ENCODE data around the gene SLC5A3.

SLC5A3 gene

GRCh38 chr21:34071683-34072082 lies 1.7 kb upstream of the SLC5A3 start:
- DNase-seq (ENCODE audit: low spot score) = no peak

GRCh38 chr21:34072145-34073031 lies 990 bp upstream of the SLC5A3 start:
- no peak for DNase-seq (ENCODE audit: low spot score)

GRCh38 chr21:34073749-34074282 lies 438 bp downstream of the SLC5A3 start:
- peak; percentile 13 for DNase-seq (ENCODE audit: low spot score)

GRCh38 chr21:34074283-34075090 lies 1.1 kb downstream of the SLC5A3 start:
- DNase-seq (ENCODE audit: low spot score) = no peak

GRCh38 chr21:34075091-34075425 lies 1.7 kb downstream of the SLC5A3 start:
- no peak for DNase-seq (ENCODE audit: low spot score)

GRCh38 chr21:34075760-34076660 lies 2.6 kb downstream of the SLC5A3 start:
- DNase-seq (ENCODE audit: low spot score) = no peak

- no peak for DNase-seq (ENCODE audit: low spot score)
These were observed 3.5 kb downstream of the SLC5A3 start for GRCh38 chr21:34076835-34077234.

GRCh38 chr21:34077888-34078287 lies 4.5 kb downstream of the SLC5A3 start:
- no peak for DNase-seq (ENCODE audit: low spot score)

GRCh38 chr21:34078915-34079314 lies 5.5 kb downstream of the SLC5A3 start:
- no peak for DNase-seq (ENCODE audit: low spot score)

GRCh38 chr21:34080710-34081109 lies 7.3 kb downstream of the SLC5A3 start:
- DNase-seq (ENCODE audit: low spot score) = no peak

- DNase-seq (ENCODE audit: low spot score) = no peak
These were observed 9.4 kb downstream of the SLC5A3 start for GRCh38 chr21:34082769-34083168.

GRCh38 chr21:34083357-34083756 lies 10.0 kb downstream of the SLC5A3 start:
- no peak for DNase-seq (ENCODE audit: low spot score)

GRCh38 chr21:34085129-34085528 lies 11.8 kb downstream of the SLC5A3 start:
- no peak for DNase-seq (ENCODE audit: low spot score)

GRCh38 chr21:34086887-34087306 lies 13.5 kb downstream of the SLC5A3 start:
- DNase-seq (ENCODE audit: low spot score) = no peak

- DNase-seq (ENCODE audit: low spot score) = no peak
These were observed 15.4 kb downstream of the SLC5A3 start for GRCh38 chr21:34088752-34089151.

GRCh38 chr21:34091032-34091431 lies 17.7 kb downstream of the SLC5A3 start:
- DNase-seq (ENCODE audit: low spot score) = no peak

GRCh38 chr21:34091607-34092006 lies 18.2 kb downstream of the SLC5A3 start:
- DNase-seq (ENCODE audit: low spot score) = no peak

GRCh38 chr21:34092262-34092921 lies 19.0 kb downstream of the SLC5A3 start:
- no peak for DNase-seq (ENCODE audit: low spot score)

- DNase-seq (ENCODE audit: low spot score) = no peak
These were observed 19.7 kb downstream of the SLC5A3 start for GRCh38 chr21:34093083-34093482.

- no peak for DNase-seq (ENCODE audit: low spot score)
These were observed 21.6 kb downstream of the SLC5A3 start for GRCh38 chr21:34094949-34095348.

- DNase-seq (ENCODE audit: low spot score) = no peak
These were observed 24.1 kb downstream of the SLC5A3 start for GRCh38 chr21:34097442-34097841.
